Measurements from ENCODE around the gene ZNF780A. TPM values are rescaled to one million over a fixed set of nuclear protein-coding genes. Genes with fewer than 3 reads are reported as not detected.

Gene ZNF780A
- total and polyA plus RNA-seq, 2 of the 13 experiments (the other 11 are each of a cell fraction or from before 2014, with no cell fraction given): 13.5 to 22.7 TPM

GRCh38 chr19:40055832-40056504 is 34.8 kb downstream of the ZNF780A start, which contains the start of gene ZNF780B (continued):
- TF ChIP-seq ZFP37 (CRISPR knock-in tag; IDR thresholded peaks at IDR 0.05; ENCODE audit: borderline replicate concordance) (no peak), PAF1 (CRISPR knock-in tag; IDR thresholded peaks at IDR 0.05) (no peak), NR2C2 (CRISPR knock-in tag; IDR thresholded peaks at IDR 0.05; ENCODE audit: borderline replicate concordance) (peak; percentile 98), ZNF501 (CRISPR knock-in tag; IDR thresholded peaks at IDR 0.05) (peak; percentile 77), HHEX (CRISPR knock-in tag; IDR thresholded peaks at IDR 0.05) (no peak), SOX13 (IDR thresholded peaks at IDR 0.05) (no peak), SOX13 (CRISPR knock-in tag; conservative IDR thresholded peaks at IDR 0.05 in 1 of 2, IDR thresholded peaks at IDR 0.05 in 1 of 2) (no peak), ZSCAN9 (CRISPR knock-in tag; IDR thresholded peaks at IDR 0.05; ENCODE audit: borderline replicate concordance) (peak; percentile 73; the same call in 1 of the 2 replicates), ZNF75D (CRISPR knock-in tag; IDR thresholded peaks at IDR 0.05; ENCODE audit: borderline replicate concordance) (no peak), ZEB1 (IDR thresholded peaks at IDR 0.05; ENCODE audit: insufficient replicate concordance, low read depth) (no peak), SIN3A (IDR thresholded peaks at IDR 0.05; ENCODE audit: borderline replicate concordance, low read depth, low read length) (no peak), ZNF672 (CRISPR knock-in tag; IDR thresholded peaks at IDR 0.05) (no peak), ZBTB42 (CRISPR knock-in tag; IDR thresholded peaks at IDR 0.05) (no peak), FIP1L1 (IDR thresholded peaks at IDR 0.05; ENCODE audit: borderline replicate concordance, insufficient read depth, low read depth, low read length) (no peak), ZFYVE20 (CRISPR knock-in tag; IDR thresholded peaks at IDR 0.05; ENCODE audit: borderline replicate concordance, low read depth) (0 out of 2 replicates have a peak, but pooled peaks have one; percentile 67), ZNF280D (CRISPR knock-in tag; IDR thresholded peaks at IDR 0.05) (no peak), DNMT3B (CRISPR knock-in tag; conservative IDR thresholded peaks at IDR 0.05) (no peak), ZNF652 (CRISPR knock-in tag; IDR thresholded peaks at IDR 0.05; ENCODE audit: borderline replicate concordance, low read depth) (no peak), TRIM22 (IDR thresholded peaks at IDR 0.05) (no peak), ZNF350 (CRISPR knock-in tag; IDR thresholded peaks at IDR 0.05; ENCODE audit: borderline replicate concordance, low read depth) (peak; percentile 60; the same call in 1 of the 2 replicates), CHD2 (IDR thresholded peaks at IDR 0.05; ENCODE audit: low read depth, low read length) (no peak), SP2 (CRISPR knock-in tag; IDR thresholded peaks at IDR 0.05) (no peak), PCBP2 (optimal IDR thresholded peaks at IDR 0.05; ENCODE audit: low read depth, low read length, poor library complexity, severe bottlenecking) (no peak), ZNF460 (CRISPR knock-in tag; IDR thresholded peaks at IDR 0.05; ENCODE audit: borderline replicate concordance) (no peak), TEAD3 (CRISPR knock-in tag; optimal IDR thresholded peaks at IDR 0.05; ENCODE audit: borderline replicate concordance) (peak; percentile 21), ZSCAN21 (CRISPR knock-in tag; IDR thresholded peaks at IDR 0.05; ENCODE audit: borderline replicate concordance) (0 out of 2 replicates have a peak, but pooled peaks have one; percentile 49), IRX3 (CRISPR knock-in tag; IDR thresholded peaks at IDR 0.05; ENCODE audit: borderline replicate concordance, low read depth) (0 out of 2 replicates have a peak, but pooled peaks have one; percentile 46), KAT2B (IDR thresholded peaks at IDR 0.05; ENCODE audit: borderline replicate concordance, low read depth, low read length) (no peak)
